Stomach (tissue), 9 donors: ENCODE data around the gene PRR16. TPM values are rescaled to one million over a fixed set of nuclear protein-coding genes. Genes with fewer than 3 reads are reported as not detected.

Experiments used
- DNase-seq, 2 donors: peaks; one replicate each; pipeline versions ENCODE4 v3.0.0 to v3.0.0-alpha.2; 2013 to 2019
- H3K27ac ChIP-seq, 5 donors: fragments of 200-600 bp in 4 of 5; sonication (generic) in 4 of 5; one replicate each; pipeline ENCODE4 v1.5.1; 2013 to 2019; ENCODE audit warnings: mild to moderate bottlenecking in 1 of 5, moderate library complexity in 1 of 5
- H3K27me3 ChIP-seq, 3 donors: fragments of 200-600 bp; sonication (generic); one replicate each; pipeline ENCODE4 v1.5.1; 2017 to 2019; ENCODE audit warnings: mixed run types in 1 of 3
- H3K36me3 ChIP-seq, 4 donors: fragments of 200-600 bp; sonication (generic); 1 replicate in 3 of 4; 2 replicates in 1 of 4; pipeline ENCODE4 v1.5.1; 2016 to 2019
- H3K4me1 ChIP-seq, 4 donors: fragments of 200-600 bp; sonication (generic); one replicate each; pipeline ENCODE4 v1.5.1; 2016 to 2019
- H3K4me3 ChIP-seq, 4 donors: fragments of 200-600 bp; sonication (generic) in 3 of 4; one replicate each; pipeline ENCODE4 v1.5.1; 2016 to 2019; ENCODE audit warnings: mild to moderate bottlenecking in 1 of 4
- H3K9me3 ChIP-seq, 4 donors: fragments of 200-600 bp; sonication (generic); one replicate each; pipeline ENCODE4 v1.5.1; 2016 to 2019
- EP300 ChIP-seq: sonication (generic); formaldehyde crosslinking; IDR thresholded peaks from one replicate; pipeline ENCODE4 v1.6.1; 2017; ENCODE audit warnings: antibody characterized with exemption
- POLR2A ChIP-seq, 4 donors: fragments of 450-650 bp; IDR thresholded peaks; one replicate each; pipeline ENCODE4 v1.6.1; 2016; ENCODE audit warnings: antibody characterized with exemption in 4 of 4, control low read depth in 2 of 4, mild to moderate bottlenecking in 1 of 4, moderate library complexity in 1 of 4
- POLR2AphosphoS5 ChIP-seq, 3 donors: sonication (generic); formaldehyde crosslinking; IDR thresholded peaks; one replicate each; pipeline ENCODE4 v1.6.1; 2016; ENCODE audit warnings: antibody characterized with exemption in 3 of 3
- WGBS, 5 donors: extraction: QIAGEN DNeasy Blood & Tissue Kit in 3 of 5; methylation state at CpG; one replicate each; pipeline versions ENCODE4 v1.1.5 to v1.1.7; 2013 to 2018; 5-methylcytosine and 5-hydroxymethylcytosine counted together
- intact Hi-C: fragments of 100-400 bp; cut with DNase I; formaldehyde crosslinking; loops from one replicate; pipeline ENCODE4 v1.15.1; 2023; ENCODE audit warnings: low total_unique reads
- polyA plus RNA-seq, 3 donors: library from polyadenylated mRNA; stranded (reverse); fragments of 200-250 nt; gene quantifications; one replicate each; pipeline ENCODE4 v1.2.3, GENCODE V29; 2013
- total RNA-seq, 5 donors: library from RNA; depleted of rRNA; stranded (reverse); fragments of >200 nt; gene quantifications; one replicate each; pipeline versions ENCODE4 v1.1.0 to v1.2.3, GENCODE V29; 2014 to 2016
- TF ChIP-seq, protein P1 (sequence below), 7 experiments: fragments of 450-650 bp in 4 of 7; fragments of 200-600 bp in 3 of 7; sonication (generic) in 3 of 7; IDR thresholded peaks; one replicate each; pipeline ENCODE4 v1.5.1; 2016 to 2019; ENCODE audit warnings: antibody characterized with exemption in 7 of 7, control low read depth in 2 of 7, mild to moderate bottlenecking in 1 of 7
- donor health status: healthy with polysubstance abuse.
- donor health status: Bipolar disorder and iron deficiency.
- donor health status: healthy.

The PRR16 gene
- total and polyA plus RNA-seq, 8 donors, result 1.3 to 40.8 (median 8.1) TPM

GRCh38 chr5:120499876-120500563, 35.9 kb downstream of the PRR16 start:
- no peak overlapping the region for H3K27ac ChIP-seq

DNA sequence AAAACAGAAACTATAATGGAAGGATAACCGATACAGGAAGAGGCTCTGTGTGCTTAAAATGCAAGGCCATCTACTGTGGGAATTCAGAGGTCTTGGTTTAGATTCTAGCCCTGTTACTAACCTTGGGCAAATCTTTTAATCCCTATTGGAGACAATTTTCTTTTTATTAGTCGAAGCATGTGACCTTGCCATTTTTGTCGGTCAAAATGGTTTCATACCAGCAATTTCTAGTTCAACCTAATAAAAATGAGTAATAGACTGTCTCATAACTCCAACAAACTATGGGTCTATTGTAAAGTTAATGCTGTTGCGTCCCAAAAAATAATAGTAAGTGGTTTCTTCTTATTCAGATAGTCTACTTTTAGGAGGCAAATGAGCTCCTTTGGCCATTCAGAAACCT, 38.4 kb downstream of the PRR16 start:
- DNase-seq, result no peak
- TF ChIP-seq, protein P1, sequence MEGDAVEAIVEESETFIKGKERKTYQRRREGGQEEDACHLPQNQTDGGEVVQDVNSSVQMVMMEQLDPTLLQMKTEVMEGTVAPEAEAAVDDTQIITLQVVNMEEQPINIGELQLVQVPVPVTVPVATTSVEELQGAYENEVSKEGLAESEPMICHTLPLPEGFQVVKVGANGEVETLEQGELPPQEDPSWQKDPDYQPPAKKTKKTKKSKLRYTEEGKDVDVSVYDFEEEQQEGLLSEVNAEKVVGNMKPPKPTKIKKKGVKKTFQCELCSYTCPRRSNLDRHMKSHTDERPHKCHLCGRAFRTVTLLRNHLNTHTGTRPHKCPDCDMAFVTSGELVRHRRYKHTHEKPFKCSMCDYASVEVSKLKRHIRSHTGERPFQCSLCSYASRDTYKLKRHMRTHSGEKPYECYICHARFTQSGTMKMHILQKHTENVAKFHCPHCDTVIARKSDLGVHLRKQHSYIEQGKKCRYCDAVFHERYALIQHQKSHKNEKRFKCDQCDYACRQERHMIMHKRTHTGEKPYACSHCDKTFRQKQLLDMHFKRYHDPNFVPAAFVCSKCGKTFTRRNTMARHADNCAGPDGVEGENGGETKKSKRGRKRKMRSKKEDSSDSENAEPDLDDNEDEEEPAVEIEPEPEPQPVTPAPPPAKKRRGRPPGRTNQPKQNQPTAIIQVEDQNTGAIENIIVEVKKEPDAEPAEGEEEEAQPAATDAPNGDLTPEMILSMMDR (IDR thresholded peaks at IDR 0.05), result no peak
- no peak for TF ChIP-seq POLR2AphosphoS5 (IDR thresholded peaks at IDR 0.05)
- TF ChIP-seq POLR2A (IDR thresholded peaks at IDR 0.05), result no peak
- TF ChIP-seq EP300, result no peak
- intact Hi-C loops, result no loop called here
- Histone ChIP-seq H3K4me1 (no peaks in the 10 kb centered on the region), H3K9me3 (no peaks in the 10 kb centered on the region), H3K36me3 (no peaks in the 10 kb centered on the region), H3K27ac (no peak overlapping the region), H3K4me3 (no peak overlapping the region), H3K27me3 (no peaks in the 10 kb centered on the region)
- 71 to 89% (median 78%) methylated on average over 4 of the region's 4 CpGs for WGBS, 5 donors

More at GRCh38 chr5:120499876-120500563, 35.9 kb downstream of the PRR16 start:
- no peak for TF ChIP-seq EP300
- TF ChIP-seq POLR2A (IDR thresholded peaks at IDR 0.05), result no peak
- TF ChIP-seq, protein P1 (IDR thresholded peaks at IDR 0.05), result no peak
- no peak for TF ChIP-seq POLR2AphosphoS5 (IDR thresholded peaks at IDR 0.05)
- WGBS, 5 donors, result 73 to 84% (median 80%) methylated on average over 5 of the region's 5 CpGs
- no peaks in the 10 kb centered on the region for H3K4me1 ChIP-seq
- H3K36me3 ChIP-seq, result no peaks in the 10 kb centered on the region
- H3K9me3 ChIP-seq, result no peaks in the 10 kb centered on the region
- DNase-seq, result no peak
- intact Hi-C loops, result no loop called here
- H3K4me3 ChIP-seq, result no peak overlapping the region
- H3K27me3 ChIP-seq, result no peaks in the 10 kb centered on the region

DNA sequence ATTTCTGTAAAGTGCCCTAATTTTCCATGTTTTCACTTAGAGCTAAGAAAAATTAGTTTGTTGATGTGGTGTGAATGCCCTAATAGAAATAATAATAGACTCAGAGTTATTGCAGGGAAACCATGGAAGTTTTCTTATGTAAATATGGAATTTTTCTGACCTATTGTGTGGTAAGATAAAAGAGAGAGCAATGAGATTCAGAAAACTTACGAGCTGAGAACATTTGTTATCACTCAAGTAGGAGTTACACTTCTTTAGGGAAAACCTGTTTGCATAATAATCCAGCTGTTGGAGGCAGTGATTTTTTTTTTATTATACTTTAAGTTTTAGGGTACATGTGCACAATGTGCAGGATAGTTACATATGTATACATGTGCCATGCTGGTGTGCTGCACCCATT, 39.2 kb downstream of the PRR16 start:
- intact Hi-C loops, result no loop called here
- TF ChIP-seq EP300, result no peak
- no peak for TF ChIP-seq POLR2AphosphoS5 (IDR thresholded peaks at IDR 0.05)
- TF ChIP-seq POLR2A (IDR thresholded peaks at IDR 0.05), result no peak
- TF ChIP-seq, protein P1 (IDR thresholded peaks at IDR 0.05), result no peak
- Histone ChIP-seq H3K4me1 (no peaks in the 10 kb centered on the region), H3K27ac (no peak overlapping the region), H3K36me3 (no peaks in the 10 kb centered on the region), H3K4me3 (no peak overlapping the region), H3K27me3 (no peaks in the 10 kb centered on the region), H3K9me3 (no peaks in the 10 kb centered on the region)
- DNase-seq, result no peak
- WGBS, 5 donors, result 23 to 67% (median 38%) methylated on average over 1 of the region's 1 CpG

- intact Hi-C loops, result no loop called here
- H3K27me3 ChIP-seq, result no peaks in the 10 kb centered on the region
- H3K4me1 ChIP-seq, result no peaks in the 10 kb centered on the region
- H3K36me3 ChIP-seq, result no peaks in the 10 kb centered on the region
- TF ChIP-seq POLR2A (IDR thresholded peaks at IDR 0.05) (no peak), POLR2AphosphoS5 (IDR thresholded peaks at IDR 0.05) (no peak), EP300 (no peak)
- TF ChIP-seq, protein P1 (IDR thresholded peaks at IDR 0.05), result no peak
- no peak overlapping the region for H3K27ac ChIP-seq
- 80 to 94% (median 87%) methylated on average over 2 of the region's 2 CpGs for WGBS, 5 donors
- H3K4me3 ChIP-seq, result no peak overlapping the region
- no peak for DNase-seq
- H3K9me3 ChIP-seq, result no peaks in the 10 kb centered on the region
Observed at GRCh38 chr5:120504057-120504456, 40.0 kb downstream of the PRR16 start.
